HuH-7.5 (cell line): ENCODE results near the gene RINL.

Experiments used
- DNase-seq: peaks from one replicate; pipeline ENCODE4 v3.0.0; 2011; ENCODE audit warnings: low spot score

The RINL gene

GRCh38 chr19:38877781-38878574 is at the start of gene RINL:
RINL (minus strand) TSS chr19:38878275; CDS start chr19:38876742, 1,533 bp downstream.
- no peak for DNase-seq

- no peak for DNase-seq
Observed at GRCh38 chr19:38924388-38924787, 46.3 kb upstream of the RINL start.

DNA sequence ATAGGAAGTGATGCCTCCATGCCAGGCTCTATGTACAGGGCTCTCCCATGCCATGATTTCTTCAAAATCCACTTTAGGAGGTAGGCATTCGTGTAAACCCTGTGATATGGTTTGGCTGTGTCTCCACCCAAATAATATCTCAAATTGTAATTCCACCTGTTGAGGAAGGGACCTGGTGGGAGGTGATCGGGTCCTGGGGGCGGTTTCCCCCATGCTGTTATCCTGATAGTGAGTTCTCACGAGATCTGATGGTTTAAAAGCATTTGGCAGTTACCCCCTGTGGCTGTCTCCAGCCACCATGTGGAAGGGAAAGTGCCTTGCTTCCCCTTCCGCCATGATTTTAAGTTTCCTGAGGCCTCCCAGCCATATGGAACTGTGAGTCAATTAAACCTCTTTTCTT is 44.4 kb upstream of the RINL start:
- no peak for DNase-seq

- no peak for DNase-seq
Observed at GRCh38 chr19:38921420-38922274, 43.6 kb upstream of the RINL start.

- DNase-seq = no peak
Observed at GRCh38 chr19:38920602-38921419, 42.7 kb upstream of the RINL start.

DNA sequence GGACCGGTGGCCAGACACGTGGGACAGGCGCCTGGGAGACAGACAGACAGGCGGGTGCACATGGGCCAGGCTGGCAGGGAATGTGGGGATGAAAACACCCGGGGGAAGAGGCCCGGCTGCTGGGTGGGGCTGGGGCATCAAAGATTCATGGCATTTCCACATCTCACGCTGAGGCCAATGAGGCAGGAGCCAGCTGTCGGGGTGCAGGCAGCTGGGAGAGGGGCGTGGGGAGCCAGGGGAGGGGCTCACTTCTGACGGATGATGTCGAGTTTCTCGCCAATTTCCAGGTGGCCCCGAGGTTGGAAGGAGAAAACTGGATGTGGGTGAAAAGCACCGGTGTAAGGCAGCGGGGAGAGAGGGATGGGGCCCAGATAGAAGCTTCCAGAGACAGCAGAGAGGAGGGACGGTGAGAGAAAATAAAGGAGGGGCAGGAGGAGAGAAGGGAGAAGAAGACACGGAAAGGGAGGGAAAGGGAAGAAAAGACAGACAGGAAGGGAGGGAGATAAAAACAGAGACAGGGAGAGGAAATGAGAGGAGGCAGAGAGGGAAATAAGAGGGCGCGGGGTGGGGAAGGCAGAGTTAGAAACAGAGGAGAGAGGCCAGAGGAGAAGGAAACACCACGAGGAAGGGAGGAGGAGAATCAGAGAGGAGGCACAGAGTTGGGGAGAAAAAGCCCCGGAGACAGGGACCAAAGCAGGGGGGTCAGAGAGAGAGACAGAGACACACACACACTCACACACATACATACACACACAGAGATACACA is 41.9 kb upstream of the RINL start:
- DNase-seq = no peak

DNA sequence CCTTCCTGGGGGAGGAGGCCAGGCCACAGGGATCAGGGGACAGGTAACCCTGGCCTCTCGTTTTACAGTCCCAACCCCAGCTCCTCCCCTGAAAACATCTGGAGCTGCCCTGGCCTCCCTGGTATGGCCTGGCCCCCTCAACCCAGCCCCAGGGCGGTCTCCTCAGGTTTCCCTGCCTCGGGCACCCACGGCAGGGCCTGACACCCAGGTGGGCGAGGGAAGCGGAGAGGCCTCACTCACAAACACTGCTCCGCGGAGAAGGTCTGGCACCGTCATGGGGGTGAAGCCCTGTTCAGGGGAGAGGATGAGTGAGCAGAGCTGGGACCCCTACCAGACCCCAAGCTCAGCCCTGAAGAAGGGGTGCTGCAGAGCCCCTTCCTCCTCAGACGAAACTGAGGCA is 40.5 kb upstream of the RINL start:
- no peak for DNase-seq

GRCh38 chr19:38917921-38918491 is 39.9 kb upstream of the RINL start:
- peak; percentile 88 for DNase-seq

- no peak for DNase-seq
Observed at GRCh38 chr19:38917516-38917915, 39.4 kb upstream of the RINL start.

GRCh38 chr19:38915329-38916321 is 37.5 kb upstream of the RINL start:
- DNase-seq = no peak

- DNase-seq = no peak
Observed at GRCh38 chr19:38913958-38914357, 35.9 kb upstream of the RINL start.

DNA sequence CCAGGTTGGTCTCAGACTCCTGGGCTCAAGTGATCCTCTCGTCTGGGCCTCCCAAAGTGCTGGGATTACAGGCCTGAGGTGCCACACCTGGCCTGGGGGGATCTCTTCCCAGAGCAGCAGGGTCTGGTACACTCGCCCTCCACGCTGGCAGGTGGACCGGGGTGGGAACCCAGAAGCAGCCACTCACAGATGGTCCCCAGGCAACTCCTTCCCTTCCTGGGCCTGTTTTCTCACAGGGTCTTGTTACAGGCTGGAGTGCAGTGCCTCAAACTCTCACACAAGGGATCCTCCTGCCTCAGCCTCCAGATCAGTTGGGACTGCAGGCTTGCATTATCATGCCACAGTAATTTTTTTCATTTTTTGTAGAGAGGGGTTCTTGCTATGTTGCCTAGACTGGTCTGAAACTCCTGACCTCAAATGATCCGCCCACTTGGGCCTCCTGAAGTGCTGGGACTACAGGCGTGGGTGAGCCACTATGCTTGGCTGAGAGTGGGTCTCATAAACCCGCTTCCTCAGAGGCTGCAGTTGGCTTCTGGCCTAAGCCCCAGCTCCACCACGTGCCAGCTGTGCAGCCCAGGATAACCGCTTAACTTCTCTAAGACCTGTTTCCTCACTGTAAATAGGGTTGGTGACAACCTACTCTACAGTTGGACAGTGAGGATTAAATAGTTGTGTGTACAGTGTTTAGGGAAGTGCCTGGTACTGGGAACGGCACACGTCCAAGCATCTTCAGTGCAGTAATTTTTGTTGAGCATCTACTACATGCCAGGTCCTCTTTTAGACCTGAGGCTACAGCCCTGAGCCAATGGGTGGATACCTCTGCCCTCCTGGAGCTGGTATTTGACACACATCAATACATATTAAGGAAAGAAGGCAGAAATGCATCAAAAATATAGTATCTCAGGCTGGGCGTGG is 34.8 kb upstream of the RINL start:
- no peak for DNase-seq

GRCh38 chr19:38911388-38912001 is 33.4 kb upstream of the RINL start:
- DNase-seq = no peak

- DNase-seq = no peak
Observed at GRCh38 chr19:38910488-38910887, 32.4 kb upstream of the RINL start.

GRCh38 chr19:38908911-38909310 is 30.8 kb upstream of the RINL start:
- DNase-seq = no peak

DNA sequence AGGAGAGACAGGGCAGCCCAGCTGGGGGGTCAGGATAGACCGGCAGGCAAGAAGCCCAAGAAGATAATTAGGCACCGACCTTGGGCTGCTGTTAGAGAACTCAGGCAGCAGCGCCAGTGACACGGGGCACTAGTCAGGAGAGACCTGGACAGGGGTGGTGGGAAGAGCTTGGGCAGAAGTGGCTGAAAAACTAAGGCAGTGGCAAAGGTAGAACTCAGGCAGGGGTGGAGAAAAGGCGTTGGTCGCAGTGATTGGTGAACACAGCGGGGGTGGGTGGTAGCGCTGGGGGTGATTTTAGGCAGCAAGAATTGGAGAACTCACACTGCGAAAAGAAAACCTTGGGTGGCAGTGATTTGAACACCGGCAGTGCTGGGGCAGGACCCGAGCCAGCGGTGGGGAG is 29.6 kb upstream of the RINL start:
- no peak for DNase-seq

GRCh38 chr19:38907227-38907626 is 29.2 kb upstream of the RINL start:
- DNase-seq = no peak

DNA sequence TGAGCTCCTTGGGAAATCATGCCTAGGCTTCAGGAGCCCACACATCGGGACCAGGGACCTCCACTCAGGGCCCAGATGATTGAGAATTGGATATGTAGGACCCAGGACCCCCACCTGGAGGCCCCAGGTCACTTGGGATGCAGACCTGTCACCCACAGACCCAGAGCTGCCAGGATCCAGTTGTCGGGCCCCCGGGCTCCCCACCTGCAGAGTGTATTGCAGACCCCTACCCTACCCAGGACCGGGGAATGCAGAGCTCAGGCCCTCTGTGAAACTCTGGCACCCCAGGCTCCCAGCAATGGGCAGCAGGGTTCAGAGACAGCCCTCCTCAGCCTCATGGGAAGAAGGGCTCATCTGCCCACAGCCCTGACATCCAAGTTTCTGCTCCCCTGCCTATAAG is 27.5 kb upstream of the RINL start:
- DNase-seq = no peak
